HFFc6 (cell line): ENCODE measurements around the gene B3GAT1. TPM values are rescaled to one million over a fixed set of nuclear protein-coding genes. Genes with fewer than 3 reads are reported as not detected.

Experiments used
- DNase-seq: peaks from one replicate; pipeline ENCODE4 v3.0.0-alpha.2; 2018
- H3K27ac Mint-ChIP-seq: 2 replicates; pipeline ENCODE4 v1.8.0; 2020; ENCODE audit warnings: mild to moderate bottlenecking, mixed read lengths
- H3K27me3 Mint-ChIP-seq: 2 replicates; pipeline ENCODE4 v1.8.0; 2021; ENCODE audit warnings: mild to moderate bottlenecking, moderate library complexity, mixed read lengths; ENCODE audit not compliant: insufficient read depth
- H3K36me3 Mint-ChIP-seq: 2 replicates; pipeline ENCODE4 v1.8.0; 2021; ENCODE audit warnings: low read depth, mixed read lengths
- H3K4me1 Mint-ChIP-seq: 2 replicates; pipeline ENCODE4 v1.8.0; 2020; ENCODE audit warnings: low read depth, mixed read lengths
- H3K4me3 Mint-ChIP-seq: 2 replicates; pipeline ENCODE4 v1.8.0; 2020; ENCODE audit warnings: mild to moderate bottlenecking, moderate library complexity, mixed read lengths
- H3K9me3 Mint-ChIP-seq: 2 replicates; pipeline ENCODE4 v1.8.0; 2020; ENCODE audit warnings: mild to moderate bottlenecking, mixed read lengths
- CTCF ChIP-seq: fragments of 200-600 bp; sonication (generic); IDR thresholded peaks from 2 replicates; pipeline ENCODE4 v1.5.0; 2021; ENCODE audit warnings: antibody characterized with exemption, mild to moderate bottlenecking
- total RNA-seq, 6 experiments: library from RNA; stranded (reverse); fragmentation: NEBNext Ultra II Directional; extraction: Animal tissue kit (Norgen Biotek cat#: 25700); gene quantifications; 2 replicates in 1 of 6; 3 replicates in 5 of 6; pipeline ENCODE4 v1.2.3, GENCODE V29; 2021

The B3GAT1 gene
- total RNA-seq, 6 experiments from 2014 or later = not detected

GRCh38 chr11:134417871-134418840 lies 6.1 kb upstream of the B3GAT1 start:
- Mint-ChIP-seq H3K27ac (no peak overlapping the region), H3K9me3 (peaks cover 28% of the 10 kb centered on the region), H3K36me3 (peaks cover 6% of the 10 kb centered on the region; the same call in 1 of the 2 replicates), H3K27me3 (peaks cover 11% of the 10 kb centered on the region), H3K4me1 (no peaks in the 10 kb centered on the region), H3K4me3 (no peak overlapping the region)
- no peak for DNase-seq
- no peak for TF ChIP-seq CTCF

DNA sequence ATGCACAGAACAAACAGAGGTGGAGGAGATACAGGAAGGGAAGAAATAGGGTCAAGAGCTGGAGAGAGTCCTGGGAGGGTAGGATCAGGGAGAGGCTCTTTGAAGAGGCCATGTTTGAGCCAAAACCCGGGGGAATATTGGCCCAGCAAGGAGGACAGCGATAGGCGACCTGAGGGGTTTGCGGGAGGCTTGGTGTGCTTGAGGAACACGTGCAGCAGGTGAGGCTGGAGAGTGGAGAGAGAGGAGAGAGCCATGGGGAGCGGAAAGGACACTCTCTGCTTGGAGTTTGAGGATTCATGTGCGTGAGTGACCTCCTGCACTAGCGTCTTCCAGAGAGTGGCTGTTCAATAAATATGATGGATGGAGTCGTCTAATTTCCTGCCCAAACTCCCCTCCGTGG lies 4.7 kb upstream of the B3GAT1 start:
- no peak for TF ChIP-seq CTCF

GRCh38 chr11:134414766-134415765 lies 3.0 kb upstream of the B3GAT1 start:
- Mint-ChIP-seq H3K27ac (no peak overlapping the region), H3K27me3 (peaks cover 13% of the 10 kb centered on the region), H3K4me1 (no peaks in the 10 kb centered on the region), H3K4me3 (no peak overlapping the region), H3K9me3 (peaks cover 7% of the 10 kb centered on the region), H3K36me3 (peaks cover 6% of the 10 kb centered on the region; the same call in 1 of the 2 replicates)
- TF ChIP-seq CTCF = no peak
- DNase-seq = no peak

More for the DNA sequence above, 4.7 kb upstream of the B3GAT1 start:
- Mint-ChIP-seq H3K36me3 (peaks cover 6% of the 10 kb centered on the region; the same call in 1 of the 2 replicates), H3K27ac (no peak overlapping the region), H3K27me3 (peaks cover 13% of the 10 kb centered on the region), H3K4me3 (no peak overlapping the region), H3K9me3 (peaks cover 18% of the 10 kb centered on the region), H3K4me1 (no peaks in the 10 kb centered on the region)
- DNase-seq = no peak

DNA sequence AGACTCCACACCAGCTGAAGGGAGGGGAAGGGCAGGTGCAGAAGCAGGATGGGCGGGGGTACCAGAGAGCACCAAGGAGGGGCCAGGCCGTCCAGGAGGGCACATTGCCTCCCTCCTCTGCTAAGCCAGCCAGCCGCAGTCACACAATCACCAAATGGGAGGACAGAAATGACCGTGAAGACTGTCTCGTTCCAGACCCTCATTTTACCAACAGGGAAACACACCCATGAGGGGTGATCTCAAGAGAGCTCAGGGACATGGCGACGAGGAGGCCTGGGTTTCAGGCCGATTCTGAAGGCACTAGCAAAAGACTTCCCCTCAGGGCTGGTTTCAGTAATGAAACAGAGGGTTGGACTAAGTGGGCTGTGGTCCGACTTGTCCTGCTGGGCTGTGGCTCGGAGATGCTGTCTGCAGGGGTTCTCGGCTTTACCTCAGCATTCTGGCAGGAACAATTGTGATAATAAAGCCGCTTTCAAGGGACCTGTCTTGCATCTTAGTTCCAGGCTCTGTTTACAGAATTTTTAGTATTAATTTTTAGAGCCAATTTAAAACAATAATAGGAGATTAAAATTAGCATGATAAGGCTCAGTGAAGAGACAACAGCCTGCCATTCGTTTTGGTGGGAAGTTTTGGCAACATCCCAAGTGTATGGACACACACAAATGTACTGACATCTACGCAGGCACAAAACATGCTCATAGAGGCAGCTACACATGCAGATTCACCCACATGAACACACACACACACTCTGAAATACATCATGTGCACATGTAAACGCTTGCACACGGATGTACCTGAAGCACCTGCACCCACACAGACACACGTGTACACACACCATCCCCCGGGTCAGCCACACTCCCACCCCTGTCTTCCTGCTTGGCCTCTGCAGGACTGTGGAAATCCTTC lies 2.0 kb upstream of the B3GAT1 start:
- Mint-ChIP-seq H3K4me3 (no peak overlapping the region), H3K9me3 (peaks cover 5% of the 10 kb centered on the region), H3K27me3 (peaks cover 13% of the 10 kb centered on the region), H3K36me3 (peaks cover 6% of the 10 kb centered on the region; the same call in 1 of the 2 replicates), H3K27ac (no peak overlapping the region), H3K4me1 (no peaks in the 10 kb centered on the region)
- DNase-seq = no peak
- TF ChIP-seq CTCF = no peak
